ENCODE data around the gene CRHR1.

The CRHR1 gene

DNA sequence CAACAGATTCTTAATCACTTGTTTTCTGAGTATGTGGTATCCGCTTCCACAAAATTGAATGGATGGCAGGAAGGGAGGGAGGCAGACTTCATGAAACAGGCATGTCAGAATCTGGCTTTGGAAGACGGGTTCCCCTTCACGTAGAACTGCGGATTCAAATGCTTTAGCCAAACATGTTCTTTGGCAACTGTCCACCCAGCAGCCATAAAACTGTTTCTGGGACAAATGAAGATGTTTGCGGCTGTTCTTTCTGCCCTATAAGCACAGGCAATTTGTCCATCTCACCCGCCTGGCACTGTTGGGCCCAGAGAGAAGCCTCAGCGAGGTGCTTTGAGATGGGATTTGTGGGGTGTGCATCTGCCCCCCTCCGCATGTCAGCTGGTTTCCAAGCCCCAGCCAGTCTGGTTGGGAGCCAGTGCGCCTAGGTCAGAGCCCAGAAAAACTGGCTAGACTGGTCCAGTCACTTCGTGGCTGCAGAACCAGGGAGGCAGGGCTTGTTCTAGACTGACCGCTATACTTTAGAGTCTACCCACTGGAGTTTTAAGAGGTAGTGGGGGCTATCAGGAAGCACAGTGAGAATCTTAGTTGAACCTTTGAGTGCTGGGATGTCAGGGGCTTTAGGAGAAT is 6.3 kb downstream of the CRHR1 start:
- DNase-seq: no peak

DNA sequence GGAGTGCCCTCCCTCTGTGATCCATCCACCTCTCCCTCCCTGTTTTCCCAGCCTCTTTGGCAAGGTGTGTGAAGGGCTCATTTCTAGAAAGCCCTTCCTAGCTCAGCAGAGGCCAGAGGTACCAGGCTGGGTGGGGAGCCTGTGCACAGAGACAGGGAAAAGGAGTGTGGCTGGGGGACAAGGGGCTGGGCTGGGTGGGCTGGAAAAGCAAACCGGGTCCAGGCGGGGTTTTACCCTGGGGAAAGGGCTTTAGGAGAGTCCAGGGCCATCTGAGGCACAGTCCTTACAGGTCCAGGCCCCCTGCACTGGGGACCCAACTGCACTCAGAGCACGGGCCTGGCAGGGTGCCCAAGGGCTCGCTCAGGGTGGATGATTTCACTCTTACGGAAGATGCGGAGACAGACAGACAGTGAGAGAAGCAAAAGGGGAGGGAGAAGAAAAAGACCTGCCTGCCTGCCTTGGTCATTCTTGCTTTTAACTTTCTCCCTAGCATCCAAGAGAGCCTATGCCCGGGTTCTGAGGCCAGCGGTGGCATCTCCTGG is 7.0 kb downstream of the CRHR1 start:
- DNase-seq: no peak

DNA sequence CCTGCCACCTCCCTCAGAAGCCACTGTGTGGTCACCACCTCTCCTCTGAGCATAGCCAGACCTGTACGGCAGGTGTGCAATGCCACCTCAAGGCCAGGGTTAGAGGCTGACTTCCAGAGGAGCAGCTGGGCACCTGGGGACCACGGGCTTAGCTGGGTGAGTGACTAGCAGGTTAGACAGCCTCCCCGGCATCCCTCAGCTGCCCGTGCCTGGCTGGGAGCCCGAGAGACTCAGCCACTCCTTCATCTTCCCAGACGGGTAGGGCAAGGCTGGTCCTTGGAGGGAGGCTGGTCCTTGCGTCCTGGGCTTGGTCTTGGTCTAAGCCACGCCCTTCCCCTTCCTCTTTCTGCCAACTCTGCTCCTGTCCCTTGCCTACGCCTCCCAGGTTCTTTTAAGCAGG is 7.8 kb downstream of the CRHR1 start:
- DNase-seq: no peak

DNA sequence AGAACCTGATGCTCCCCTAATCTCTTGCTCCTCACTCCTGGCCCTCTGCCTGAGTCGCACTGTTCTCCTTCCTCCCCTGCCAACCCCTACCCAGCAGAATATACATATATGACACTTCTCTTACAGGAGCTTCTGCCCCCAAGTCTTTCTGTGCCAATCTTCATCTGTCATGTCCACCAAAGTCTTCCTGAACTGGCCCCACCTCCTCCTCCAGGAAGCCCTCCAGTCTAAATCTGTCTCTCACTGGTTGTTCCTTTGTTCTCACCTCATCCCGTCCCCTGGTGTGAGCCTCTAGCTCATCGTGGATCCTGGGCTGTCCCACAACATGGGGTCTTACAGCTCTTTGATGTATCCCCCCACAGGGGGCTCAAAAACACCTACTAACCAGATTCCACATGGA is 8.3 kb downstream of the CRHR1 start:
- no peak for DNase-seq

DNA sequence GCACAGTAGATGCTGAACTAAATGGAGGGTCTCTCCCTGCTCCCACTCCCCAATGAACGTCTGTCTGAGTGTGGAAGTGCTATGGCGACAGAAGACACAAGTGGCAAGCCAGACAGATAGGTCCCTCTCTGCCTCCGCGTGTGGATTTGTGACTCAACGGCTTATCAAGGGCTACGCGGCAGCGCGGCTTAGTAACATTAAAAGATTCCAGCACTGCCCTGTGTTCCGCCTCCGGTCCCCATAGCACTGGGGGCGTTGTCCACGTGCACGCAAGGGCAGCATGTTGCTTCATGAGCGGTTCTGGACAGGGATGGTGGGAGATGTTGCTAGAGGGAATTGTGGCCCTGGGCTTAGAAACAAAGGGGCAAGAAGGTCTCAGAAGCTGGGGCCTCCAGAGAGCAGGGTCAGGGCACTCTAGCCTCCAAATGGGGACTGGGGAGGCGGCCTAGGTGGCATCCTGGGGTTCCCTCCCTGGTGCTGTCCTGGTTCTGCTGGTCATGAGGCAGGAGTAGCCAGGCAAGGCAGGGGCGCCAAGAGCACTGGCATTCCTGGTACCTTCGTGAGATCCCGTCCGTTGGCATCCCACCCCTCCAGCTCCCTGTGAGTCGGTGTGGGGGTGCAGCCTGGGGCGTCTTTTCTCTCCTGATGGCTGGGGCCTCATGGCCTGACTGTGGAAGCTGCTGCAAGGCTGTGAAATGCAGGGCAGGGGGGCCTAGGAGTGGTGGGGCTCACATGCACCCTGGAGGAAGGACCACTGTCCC is 9.1 kb downstream of the CRHR1 start:
- no peak for DNase-seq

DNA sequence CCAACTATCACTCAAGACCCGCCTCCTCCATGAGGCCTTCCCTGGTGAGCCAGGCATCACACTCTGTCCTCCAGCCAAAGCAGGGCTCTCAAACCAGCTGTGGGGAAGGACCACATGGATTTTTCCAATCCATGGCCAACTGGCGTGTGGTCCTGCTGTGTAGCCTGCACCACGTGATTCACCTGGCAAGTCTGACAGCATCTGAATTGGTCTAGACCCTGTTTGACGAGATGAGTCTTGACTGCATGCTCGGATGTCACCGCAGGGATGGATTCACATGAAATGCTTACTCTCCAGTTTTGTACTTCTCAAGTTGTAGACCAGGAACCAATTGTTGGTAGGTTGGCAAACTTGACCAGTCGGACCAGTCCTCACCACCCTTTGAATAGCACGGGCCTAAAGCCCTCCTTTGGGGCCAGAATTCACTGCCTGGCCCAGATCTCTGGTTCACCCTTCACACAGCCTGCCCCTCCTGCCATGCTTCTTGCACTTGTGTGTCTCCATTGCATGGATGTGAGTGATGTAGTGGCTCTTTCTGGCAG is 9.9 kb downstream of the CRHR1 start:
- DNase-seq: no peak

DNA sequence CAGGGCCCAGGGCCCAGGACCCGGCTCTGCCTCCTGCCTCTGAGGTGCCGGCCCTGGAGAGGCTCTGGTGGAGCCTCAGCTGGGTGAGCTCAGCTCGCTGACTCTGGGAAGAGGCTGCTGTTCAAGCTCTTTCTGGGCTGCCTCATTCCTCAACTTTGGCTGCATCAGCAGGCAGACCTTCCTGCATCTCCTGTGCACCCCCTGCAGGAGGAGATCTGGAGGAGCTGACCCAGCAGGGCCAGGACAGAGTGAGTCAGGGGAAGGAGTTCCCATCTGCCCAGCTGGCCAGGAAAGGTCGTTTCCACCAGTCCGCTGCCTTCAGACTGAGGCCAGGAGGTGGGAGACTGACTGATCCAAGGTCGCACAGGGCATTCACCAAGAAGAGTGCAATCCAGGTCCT is 10.7 kb downstream of the CRHR1 start:
- no peak for DNase-seq

DNA sequence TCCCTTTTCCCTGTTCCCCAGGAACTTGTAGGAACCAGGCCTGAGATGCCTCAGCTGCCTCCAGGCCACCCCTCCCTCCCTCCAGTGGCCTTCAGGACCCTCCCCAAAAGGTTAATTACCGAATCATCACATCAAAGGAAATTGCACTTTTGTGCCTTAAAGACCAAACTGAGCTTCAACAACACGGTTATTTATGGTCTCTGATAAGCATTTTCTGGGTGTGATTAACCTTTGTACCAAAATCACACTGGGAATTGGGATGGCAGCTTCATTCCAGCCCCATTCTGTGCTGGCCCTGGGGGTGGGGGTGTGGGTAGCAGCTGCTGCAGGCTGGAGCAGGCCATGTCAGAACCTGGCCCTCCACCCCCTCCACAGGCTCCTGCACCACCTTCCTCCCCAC is 16.7 kb downstream of the CRHR1 start:
- no peak for DNase-seq

DNA sequence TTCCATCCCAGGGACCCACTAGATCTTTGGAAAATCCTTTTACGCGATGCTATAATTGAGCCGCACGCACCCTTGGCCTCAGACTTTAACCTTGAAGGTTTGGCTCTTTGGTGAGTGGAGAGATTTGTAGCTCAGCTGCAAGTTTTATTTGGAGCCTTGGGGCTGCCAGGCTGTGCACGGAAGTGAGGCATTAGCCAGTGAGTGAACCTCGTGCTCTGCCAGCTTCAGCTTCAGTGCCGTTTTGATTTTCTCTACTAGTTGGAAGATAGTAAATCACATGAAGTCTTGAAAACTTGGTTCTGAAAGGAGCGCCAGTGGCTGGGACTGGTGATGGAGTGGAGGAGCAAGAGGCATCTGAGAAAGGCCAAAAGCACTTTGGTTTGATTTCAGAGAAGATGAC is 17.3 kb downstream of the CRHR1 start:
- no peak for DNase-seq

DNA sequence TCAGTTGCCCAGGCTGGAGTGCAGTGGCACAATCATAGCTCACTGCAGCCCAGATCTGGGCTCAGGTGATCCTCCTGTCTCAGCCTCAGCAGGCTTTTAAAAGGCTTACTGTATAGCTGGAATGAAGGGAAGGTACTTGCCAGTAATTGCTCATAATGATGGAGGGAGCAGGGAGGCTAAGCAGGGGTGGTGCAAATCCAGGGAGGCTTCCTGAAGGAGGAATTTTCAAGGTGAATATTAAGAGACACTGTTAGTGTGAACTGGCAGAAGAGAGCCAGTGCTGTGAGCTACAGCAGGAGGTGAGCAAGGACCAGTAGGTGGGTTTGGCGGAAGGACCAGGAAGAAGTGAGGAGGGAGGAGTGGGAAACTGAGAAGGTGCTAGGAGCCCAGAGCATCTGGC is 24.7 kb downstream of the CRHR1 start:
- DNase-seq: no peak

DNA sequence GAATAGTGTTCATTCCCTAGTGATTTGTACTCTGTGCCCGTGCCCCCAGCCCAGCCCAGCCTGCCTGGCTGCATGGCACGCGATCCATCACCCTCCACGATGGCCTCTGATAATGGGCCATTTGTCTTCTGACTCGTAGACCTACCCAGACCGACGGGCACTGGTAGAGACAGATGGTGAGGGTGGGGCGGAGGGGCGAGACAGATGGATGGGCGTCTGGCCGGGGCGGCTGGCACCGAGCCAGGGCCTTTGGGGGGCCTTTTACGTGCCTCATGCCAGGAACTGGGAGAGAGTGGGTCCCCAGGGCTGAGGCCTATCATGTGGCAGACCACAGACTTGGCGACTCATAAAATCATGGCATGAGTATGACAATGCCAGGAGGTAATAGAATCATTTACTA is 25.4 kb downstream of the CRHR1 start:
- DNase-seq: no peak

DNA sequence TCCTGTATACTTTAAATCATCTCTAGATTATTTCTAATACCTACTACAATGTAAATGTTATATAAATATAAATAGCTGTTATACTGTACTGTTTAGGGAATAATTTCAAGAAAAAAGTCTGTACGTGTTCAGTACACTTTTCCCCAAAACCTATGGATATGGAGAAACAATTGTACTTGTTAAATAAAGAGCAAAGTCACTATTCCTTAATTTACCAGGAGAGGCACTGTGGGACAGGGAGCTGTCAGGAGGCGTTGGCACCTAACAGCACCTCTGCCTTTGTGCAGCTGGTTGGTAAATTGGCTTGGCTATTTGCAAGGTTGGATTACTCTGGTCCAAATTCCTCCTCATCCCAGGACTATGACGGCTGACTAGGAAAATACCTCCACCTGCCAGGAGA is 28.0 kb downstream of the CRHR1 start:
- no peak for DNase-seq

DNA sequence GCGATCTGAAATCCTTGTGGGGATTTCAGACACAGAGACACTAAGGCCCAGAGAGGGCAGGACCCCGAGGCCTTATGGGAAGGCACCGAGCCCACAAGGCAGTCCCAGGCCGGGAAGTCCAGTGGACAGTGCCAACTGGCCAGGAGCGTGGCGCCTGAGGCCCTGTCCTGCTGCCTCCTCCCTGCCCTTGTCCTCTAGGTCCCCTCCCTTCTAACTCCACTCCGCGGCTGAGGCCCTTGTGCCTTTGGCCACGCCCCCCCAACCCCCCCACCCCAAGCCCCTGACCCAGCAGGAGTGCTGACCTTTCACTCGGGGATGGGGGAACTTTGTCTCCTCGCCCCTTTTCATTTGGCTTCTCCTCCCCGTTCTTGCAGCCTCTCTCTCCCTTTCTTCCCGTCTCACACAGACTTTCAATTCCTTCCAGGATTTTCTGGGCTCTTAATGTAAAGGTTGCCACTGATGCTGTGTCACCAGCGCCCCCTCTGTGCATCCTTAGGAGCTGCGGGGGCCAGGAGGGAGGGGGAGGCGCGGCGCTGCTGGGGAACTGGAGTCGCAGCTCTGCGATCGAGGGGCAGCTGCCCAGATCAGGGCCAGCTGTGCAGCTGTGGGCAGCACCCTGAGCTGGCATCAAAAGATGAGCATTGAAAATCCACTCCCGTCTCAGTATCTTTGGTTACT is 29.1 kb downstream of the CRHR1 start:
- no peak for DNase-seq

DNA sequence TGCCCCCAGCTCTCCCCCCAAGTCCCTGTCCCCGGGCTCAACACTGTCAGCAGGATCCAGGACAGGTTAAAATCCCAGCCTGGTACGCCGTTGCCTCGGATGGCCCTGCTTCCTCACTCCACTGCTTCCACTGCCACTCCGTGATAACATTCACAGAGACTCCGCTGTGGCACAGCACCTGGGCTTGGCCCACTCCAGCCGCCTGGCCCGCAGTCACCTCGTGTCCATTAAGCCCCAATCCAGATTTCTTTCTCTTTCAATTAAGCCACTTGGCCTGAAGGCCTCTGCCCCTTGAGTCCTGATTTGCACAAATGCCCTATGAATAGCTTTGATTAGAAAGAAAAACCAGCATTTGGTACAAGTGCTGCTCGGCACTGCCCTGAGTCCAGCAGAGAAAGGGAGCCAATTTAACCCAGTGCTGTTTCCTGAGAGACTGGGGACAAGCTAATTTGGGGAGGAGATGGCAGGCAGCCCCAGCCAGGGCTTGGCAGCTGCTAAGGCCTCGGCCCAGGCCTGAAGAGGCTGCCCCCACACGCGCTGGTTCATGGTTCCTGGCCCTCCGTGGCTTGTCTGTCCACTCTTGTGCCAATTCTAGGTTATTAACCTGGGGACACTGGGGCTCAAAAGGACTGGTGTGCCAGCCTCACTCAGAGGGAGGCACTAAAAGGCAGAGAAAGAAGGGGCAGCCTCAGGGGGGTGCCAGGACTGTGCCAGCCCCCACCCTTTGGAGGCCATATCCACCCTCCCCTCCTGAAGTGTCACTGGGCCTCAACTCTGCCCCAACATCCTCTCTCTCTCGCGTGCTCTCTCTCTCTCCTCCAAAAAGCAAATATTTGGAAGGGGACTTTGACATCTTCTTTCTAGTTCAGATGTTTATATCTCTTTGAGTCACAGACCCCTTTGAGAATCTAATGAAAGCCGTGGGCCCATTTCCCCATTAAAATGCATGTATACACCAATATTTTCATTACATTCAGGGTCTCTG is 30.8 kb downstream of the CRHR1 start:
- no peak for DNase-seq

DNA sequence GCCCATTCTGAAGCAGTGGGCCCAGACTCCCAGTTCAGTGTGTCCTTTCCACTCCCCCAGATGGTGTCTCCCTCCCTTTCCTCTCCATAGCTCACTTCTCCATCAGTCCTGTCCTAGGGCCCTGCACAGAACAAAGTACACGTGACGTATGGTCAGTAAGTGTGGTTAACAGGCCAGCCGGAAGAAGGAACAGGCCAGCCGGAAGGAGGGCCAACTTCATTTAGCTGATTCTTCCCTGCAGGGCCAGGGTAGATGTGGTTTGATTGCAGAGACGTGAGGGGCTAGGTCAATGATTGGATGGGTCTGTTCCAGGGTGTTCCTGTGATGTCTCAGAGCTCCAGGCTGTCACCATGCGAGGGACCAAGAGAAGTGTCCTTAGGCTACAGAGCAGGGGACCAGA is 31.6 kb downstream of the CRHR1 start:
- no peak for DNase-seq

DNA sequence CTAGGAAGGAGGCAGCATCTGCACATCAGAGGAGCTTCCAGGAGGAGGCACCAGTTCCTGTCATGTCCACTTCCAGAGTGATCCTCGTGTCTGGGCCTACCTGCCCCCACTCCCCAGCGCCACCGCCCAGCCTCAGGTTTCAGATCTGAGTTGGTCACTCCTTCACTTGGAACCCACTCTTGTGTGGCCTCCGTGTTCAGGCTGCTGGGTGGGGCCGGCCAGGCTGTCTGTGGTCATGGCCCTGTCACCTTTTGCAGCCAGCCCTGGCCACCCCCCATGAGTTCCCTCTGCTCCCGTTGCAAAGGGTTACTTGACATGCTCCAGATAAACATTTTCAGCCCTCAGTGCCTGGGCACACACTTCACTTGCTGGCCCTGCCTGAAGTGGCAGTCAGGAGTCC is 33.9 kb downstream of the CRHR1 start:
- no peak for DNase-seq

DNA sequence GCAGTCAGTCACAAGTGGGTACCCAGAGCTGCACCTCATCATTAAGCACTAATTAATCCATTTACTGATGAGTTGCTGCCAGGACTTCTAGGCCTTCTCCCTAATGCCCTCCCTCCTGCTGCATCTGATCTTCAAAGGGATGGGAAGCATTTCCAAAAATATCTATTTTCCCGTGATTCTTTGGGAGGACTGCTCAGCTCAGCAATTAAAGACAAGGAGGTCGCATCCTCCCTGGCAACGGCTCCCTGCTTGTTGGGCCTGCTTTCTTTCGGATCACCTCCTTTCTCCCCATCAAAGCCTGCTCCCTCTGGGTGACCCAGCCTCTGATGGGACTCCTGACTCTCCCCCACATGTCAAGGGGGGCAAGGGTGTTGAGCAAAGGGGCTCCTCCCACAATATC is 34.6 kb downstream of the CRHR1 start:
- no peak for DNase-seq

DNA sequence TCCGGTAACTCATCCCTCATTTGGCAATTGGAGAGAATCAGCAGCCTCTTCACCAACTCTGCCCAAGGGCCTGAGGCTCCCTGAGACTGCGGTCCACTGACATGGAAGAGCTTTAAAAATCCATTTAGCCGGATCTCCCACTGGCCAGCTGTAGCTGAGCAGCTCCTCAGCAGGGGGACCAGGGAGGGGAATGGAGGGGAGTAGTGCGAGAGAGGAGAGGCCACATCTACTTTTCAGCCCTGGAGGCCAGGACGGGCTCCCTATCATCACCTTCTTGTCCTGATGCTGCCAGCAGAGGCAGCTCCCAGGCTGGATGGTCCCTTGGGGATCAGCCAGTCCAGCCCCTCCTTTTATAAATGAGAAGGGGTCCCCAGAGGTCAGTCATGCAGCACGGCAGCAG is 35.5 kb downstream of the CRHR1 start:
- DNase-seq: no peak

DNA sequence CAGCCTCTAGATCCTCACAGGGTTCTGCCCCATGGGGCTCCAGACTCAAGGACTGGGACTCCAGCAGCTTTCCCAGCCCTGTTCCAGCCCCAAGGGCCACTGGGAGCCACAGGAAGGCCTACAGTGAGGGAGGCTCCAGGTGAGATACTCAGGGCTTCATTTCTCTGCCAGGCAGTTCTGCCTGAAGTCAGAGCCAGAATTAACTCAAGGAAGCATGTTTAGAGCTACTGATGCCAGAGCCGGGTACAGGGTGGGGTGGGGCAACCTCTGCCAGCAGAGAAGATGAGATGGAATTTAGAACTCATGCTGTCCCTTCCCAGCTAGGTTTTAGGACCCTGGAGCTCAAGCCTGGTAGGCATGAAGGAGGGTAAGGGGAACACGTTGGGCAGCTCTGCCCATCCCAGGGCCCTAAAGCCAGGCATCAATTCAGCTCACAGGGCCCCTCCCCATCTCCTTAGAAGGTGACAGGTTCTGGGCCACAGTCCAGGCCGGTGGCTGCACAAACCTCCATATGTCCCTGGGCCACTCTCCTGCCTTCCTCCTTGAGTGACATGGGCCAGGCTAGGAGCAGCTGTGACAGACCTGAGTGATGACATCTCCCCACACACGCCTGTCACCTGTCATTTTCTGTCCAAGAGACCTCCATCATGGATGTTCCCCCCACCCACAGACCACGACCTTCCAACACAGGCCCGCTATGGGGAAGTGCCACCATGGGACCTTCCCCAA is 36.1 kb downstream of the CRHR1 start:
- DNase-seq: no peak

DNA sequence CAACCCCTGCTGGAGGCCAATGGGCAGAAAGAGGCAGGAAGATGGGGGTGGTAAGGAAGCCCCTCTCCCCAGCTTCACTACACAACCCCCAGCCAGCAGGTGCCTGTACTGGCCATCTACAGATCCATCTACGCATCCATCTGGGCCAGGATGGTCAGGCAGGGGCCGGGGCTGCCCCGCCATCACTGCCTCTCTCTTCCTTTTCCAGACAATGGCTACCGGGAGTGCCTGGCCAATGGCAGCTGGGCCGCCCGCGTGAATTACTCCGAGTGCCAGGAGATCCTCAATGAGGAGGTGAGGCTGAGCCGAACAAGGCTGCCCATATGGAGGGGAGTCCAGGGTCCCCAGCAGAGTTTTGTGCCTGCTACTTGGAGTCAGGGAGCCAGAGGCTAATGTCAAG is 37.0 kb downstream of the CRHR1 start:
- DNase-seq: no peak

DNA sequence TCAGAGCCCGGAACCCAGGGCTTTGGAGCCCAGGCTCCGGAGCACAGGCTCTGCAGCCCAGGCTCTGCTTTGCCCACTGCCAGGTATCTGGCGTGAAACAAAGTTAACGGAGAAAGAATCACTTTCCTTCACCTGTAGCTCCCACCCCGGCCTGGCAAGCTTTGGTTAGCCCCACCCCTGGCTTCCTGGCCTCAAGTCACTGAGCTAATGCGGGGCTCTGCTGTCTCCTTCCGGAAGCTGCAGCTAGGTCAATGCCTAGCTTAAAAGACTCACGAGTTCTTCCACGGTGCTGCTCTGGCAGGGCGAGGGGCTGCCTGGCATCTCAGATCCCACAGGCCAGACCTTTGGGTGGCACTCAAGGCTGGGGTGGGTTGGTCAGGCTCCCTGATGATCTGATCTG is 39.5 kb downstream of the CRHR1 start:
- no peak for DNase-seq

DNA sequence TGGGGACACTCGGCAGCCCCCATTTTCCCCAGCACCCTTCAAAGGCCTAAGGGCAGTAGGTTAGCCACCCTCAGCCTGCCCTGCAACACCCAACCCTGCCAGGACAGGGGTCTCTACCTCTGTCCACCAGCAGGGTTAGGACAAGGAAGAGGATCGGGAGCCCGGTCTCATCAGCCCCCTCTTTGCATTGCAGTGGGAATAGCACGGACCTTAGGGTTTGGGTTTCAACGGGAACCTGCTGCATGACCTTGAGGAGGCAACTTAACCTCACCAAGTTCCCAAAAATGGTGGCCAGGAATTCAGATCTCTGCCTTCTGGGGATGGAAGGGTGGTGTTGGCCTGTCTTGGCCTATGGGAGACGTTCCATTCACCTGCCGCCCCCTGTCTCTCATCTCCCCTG is 40.4 kb downstream of the CRHR1 start:
- no peak for DNase-seq
